HepG2 (cell line): ENCODE data around the gene NRL. TPM values are rescaled to one million over a fixed set of nuclear protein-coding genes. Genes with fewer than 3 reads are reported as not detected.

Experiments
- ATF7 ChIP-seq, 2 experiments: fragments of 450-650 bp in 1 of 2; sonication (generic) in 1 of 2; formaldehyde crosslinking in 1 of 2; IDR thresholded peaks; 2 replicates each; pipeline versions ENCODE4 v1.4.0 to v1.6.1; 2016 to 2020; ENCODE audit warnings: antibody characterized with exemption in 1 of 2, mild to moderate bottlenecking in 1 of 2, missing genetic modification reagents in 1 of 2
- CEBPB ChIP-seq: IDR thresholded peaks from 2 replicates; pipeline ENCODE4 v1.6.1; 2011; ENCODE audit warnings: low read depth, low read length, improper control_type of control experiment, borderline replicate concordance
- CREBL2 ChIP-seq: sonication (generic); formaldehyde crosslinking; IDR thresholded peaks from 2 replicates; pipeline ENCODE4 v1.8.1; 2023; ENCODE audit warnings: missing genetic modification reagents, mild to moderate bottlenecking, borderline replicate concordance
- KAT7 ChIP-seq: IDR thresholded peaks from 2 replicates; pipeline ENCODE4 v1.6.1; 2018; ENCODE audit warnings: borderline replicate concordance, missing compliant biosample characterization
- LRRFIP1 ChIP-seq: sonication (generic); formaldehyde crosslinking; conservative IDR thresholded peaks from 2 replicates; pipeline ENCODE4 v1.4.0; 2020; ENCODE audit warnings: missing genetic modification reagents
- RFXAP ChIP-seq: sonication (generic); formaldehyde crosslinking; IDR thresholded peaks from 2 replicates; pipeline ENCODE4 v1.4.0; 2020; ENCODE audit warnings: missing genetic modification reagents, borderline replicate concordance
- SATB2 ChIP-seq: sonication (generic); formaldehyde crosslinking; IDR thresholded peaks from 2 replicates; pipeline ENCODE4 v1.5.0; 2020; ENCODE audit warnings: missing genetic modification reagents
- TARDBP ChIP-seq: sonication (generic); formaldehyde crosslinking; IDR thresholded peaks from 2 replicates; pipeline ENCODE4 v1.8.0; 2022; ENCODE audit warnings: mild to moderate bottlenecking, missing genetic modification reagents
- ZBTB3 ChIP-seq: sonication (generic); formaldehyde crosslinking; IDR thresholded peaks from 2 replicates; pipeline ENCODE4 v1.4.0; 2020; ENCODE audit warnings: low read depth, mild to moderate bottlenecking, moderate library complexity, missing genetic modification reagents, borderline replicate concordance
- ZFAT ChIP-seq: sonication (generic); formaldehyde crosslinking; conservative IDR thresholded peaks from 2 replicates; pipeline ENCODE4 v1.8.1; 2023; ENCODE audit warnings: missing genetic modification reagents, inconsistent platforms
- ZMYM2 ChIP-seq: sonication (generic); formaldehyde crosslinking; IDR thresholded peaks from 2 replicates; pipeline ENCODE4 v1.8.0; 2022; ENCODE audit warnings: mild to moderate bottlenecking, missing genetic modification reagents
- ZNF20 ChIP-seq: sonication (generic); formaldehyde crosslinking; IDR thresholded peaks from 2 replicates; pipeline ENCODE4 v1.4.0; 2020; ENCODE audit warnings: mild to moderate bottlenecking, moderate library complexity, missing genetic modification reagents
- ZNF564 ChIP-seq: sonication (generic); formaldehyde crosslinking; IDR thresholded peaks from 2 replicates; pipeline ENCODE4 v1.8.1; 2023; ENCODE audit warnings: mild to moderate bottlenecking, missing genetic modification reagents
- ZNF678 ChIP-seq: sonication (generic); formaldehyde crosslinking; IDR thresholded peaks from 2 replicates; pipeline ENCODE4 v1.4.0; 2020; ENCODE audit warnings: mild to moderate bottlenecking, missing genetic modification reagents
- polyA plus RNA-seq, 8 experiments: library from polyadenylated mRNA; depleted of rRNA in 3 of 8; stranded (reverse) in 7 of 8; unstranded in 1 of 8; fragments of >200 nt; fragmentation: Illumina TruSeq in 4 of 8; extraction: Trizol in 4 of 8; gene quantifications; 2 replicates each; pipeline versions ENCODE4 v1.2.1 to v1.2.3, GENCODE V29; 2011 to 2016; ENCODE audit warnings: low read depth in 4 of 8, missing spikeins in 1 of 8, mixed read lengths in 1 of 8; ENCODE audit not compliant: insufficient read depth in 1 of 8
- total RNA-seq, 5 experiments: library from RNA; depleted of rRNA; stranded (reverse); fragments of >200 nt; fragmentation: Illumina TruSeq; extraction: Trizol; gene quantifications; 2 replicates each; pipeline ENCODE4 v1.2.3, GENCODE V29; 2016; ENCODE audit warnings: low read depth in 1 of 5
- TF ChIP-seq, protein P1 (sequence below): sonication (generic); formaldehyde crosslinking; IDR thresholded peaks from 2 replicates; pipeline ENCODE4 v1.5.0; 2020; ENCODE audit warnings: mild to moderate bottlenecking, missing genetic modification reagents
- TF ChIP-seq, protein P2 (sequence below): sonication (generic); formaldehyde crosslinking; conservative IDR thresholded peaks from 2 replicates; pipeline ENCODE4 v1.5.0; 2020; ENCODE audit warnings: missing genetic modification reagents
- TF ChIP-seq, protein P3 (sequence below): sonication (generic); formaldehyde crosslinking; IDR thresholded peaks from 2 replicates; pipeline ENCODE4 v1.5.0; 2020; ENCODE audit warnings: missing genetic modification reagents, mild to moderate bottlenecking, borderline replicate concordance
- TF ChIP-seq, protein P4 (sequence below): IDR thresholded peaks from 2 replicates; pipeline ENCODE4 v1.6.1; 2016; ENCODE audit warnings: missing compliant biosample characterization, missing genetic modification reagents, borderline replicate concordance

The NRL gene
- total and polyA plus RNA-seq, 2 of the 13 experiments (the other 11 are each of a cell fraction or from before 2014, with no cell fraction given): 2.5 to 4.7 TPM

DNA sequence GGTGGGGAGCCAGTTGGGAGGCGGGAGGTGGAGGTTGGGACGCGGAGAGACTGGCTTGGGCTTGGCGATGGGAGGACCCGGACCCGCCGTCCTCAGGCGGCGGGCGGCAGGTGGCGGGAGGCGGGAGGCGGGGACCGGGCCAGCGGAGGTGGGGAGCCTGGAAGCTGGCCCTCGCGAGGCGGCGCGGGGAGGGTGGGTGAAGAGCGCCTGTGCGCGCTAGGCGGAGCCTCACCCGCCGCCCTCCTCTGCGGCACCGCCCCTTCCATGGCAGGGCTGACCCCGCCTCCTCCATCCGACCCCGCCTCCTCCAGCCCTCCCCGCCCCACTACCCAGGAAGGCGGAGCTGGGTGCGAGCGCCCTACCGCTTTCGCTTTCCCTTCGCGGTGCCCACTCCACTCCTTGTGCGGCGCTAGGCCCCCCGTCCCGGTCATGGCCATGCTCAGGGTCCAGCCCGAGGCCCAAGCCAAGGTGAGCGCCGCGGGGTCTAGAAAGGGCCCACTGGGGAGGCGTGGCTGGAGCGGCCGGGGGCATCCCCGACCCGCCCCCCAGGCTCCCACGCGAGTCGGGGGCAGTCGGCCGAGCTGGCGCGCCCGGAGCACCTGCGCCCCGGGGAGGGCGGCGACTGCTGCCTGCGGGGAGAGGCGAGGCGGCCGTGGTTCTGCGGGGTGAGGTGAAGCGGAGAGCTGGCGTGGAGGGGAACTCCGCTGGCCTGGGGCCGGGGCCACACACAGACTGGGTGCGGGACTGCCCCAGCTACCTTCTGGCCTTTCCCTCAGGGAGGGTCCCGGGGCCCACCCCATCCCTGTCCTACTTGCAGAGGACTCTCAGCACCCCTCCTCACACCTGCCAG, 21.3 kb upstream of the NRL start, which contains the start of gene PSME1 (continued):
- TF ChIP-seq CEBPB (no peak), ZNF678 (CRISPR knock-in tag) (no peak; the same call in 1 of the 2 replicates), TARDBP (CRISPR knock-in tag) (peak; percentile 11; the same call in 1 of the 2 replicates), ZNF564 (CRISPR knock-in tag) (no peak), ATF7 (IDR thresholded peaks at IDR 0.05) (no peak), ATF7 (CRISPR knock-in tag; IDR thresholded peaks at IDR 0.05) (peak; percentile 63; the same call in 1 of the 2 replicates), ZNF20 (CRISPR knock-in tag) (no peak), ZFAT (0 out of 2 replicates have a peak, but pooled peaks have one; percentile 70), KAT7 (CRISPR knock-in tag) (peak; percentile 100), ZMYM2 (CRISPR knock-in tag) (no peak), CREBL2 (CRISPR knock-in tag) (peak; percentile 76; the same call in 1 of the 2 replicates), ZBTB3 (CRISPR knock-in tag) (peak; percentile 43; the same call in 1 of the 2 replicates), LRRFIP1 (CRISPR knock-in tag) (peak; percentile 14; the same call in 1 of the 2 replicates), RFXAP (peak; percentile 83; the same call in 1 of the 2 replicates), SATB2 (CRISPR knock-in tag) (no peak)
- TF ChIP-seq, protein P1, sequence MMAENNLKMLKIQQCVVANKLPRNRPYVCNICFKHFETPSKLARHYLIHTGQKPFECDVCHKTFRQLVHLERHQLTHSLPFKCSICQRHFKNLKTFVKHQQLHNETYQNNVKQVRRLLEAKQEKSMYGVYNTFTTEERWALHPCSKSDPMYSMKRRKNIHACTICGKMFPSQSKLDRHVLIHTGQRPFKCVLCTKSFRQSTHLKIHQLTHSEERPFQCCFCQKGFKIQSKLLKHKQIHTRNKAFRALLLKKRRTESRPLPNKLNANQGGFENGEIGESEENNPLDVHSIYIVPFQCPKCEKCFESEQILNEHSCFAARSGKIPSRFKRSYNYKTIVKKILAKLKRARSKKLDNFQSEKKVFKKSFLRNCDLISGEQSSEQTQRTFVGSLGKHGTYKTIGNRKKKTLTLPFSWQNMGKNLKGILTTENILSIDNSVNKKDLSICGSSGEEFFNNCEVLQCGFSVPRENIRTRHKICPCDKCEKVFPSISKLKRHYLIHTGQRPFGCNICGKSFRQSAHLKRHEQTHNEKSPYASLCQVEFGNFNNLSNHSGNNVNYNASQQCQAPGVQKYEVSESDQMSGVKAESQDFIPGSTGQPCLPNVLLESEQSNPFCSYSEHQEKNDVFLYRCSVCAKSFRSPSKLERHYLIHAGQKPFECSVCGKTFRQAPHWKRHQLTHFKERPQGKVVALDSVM: no peak
- TF ChIP-seq, protein P2, sequence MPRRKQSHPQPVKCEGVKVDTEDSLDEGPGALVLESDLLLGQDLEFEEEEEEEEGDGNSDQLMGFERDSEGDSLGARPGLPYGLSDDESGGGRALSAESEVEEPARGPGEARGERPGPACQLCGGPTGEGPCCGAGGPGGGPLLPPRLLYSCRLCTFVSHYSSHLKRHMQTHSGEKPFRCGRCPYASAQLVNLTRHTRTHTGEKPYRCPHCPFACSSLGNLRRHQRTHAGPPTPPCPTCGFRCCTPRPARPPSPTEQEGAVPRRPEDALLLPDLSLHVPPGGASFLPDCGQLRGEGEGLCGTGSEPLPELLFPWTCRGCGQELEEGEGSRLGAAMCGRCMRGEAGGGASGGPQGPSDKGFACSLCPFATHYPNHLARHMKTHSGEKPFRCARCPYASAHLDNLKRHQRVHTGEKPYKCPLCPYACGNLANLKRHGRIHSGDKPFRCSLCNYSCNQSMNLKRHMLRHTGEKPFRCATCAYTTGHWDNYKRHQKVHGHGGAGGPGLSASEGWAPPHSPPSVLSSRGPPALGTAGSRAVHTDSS (CRISPR knock-in tag): 0 out of 2 replicates have a peak, but pooled peaks have one; percentile 48
- TF ChIP-seq, protein P3, sequence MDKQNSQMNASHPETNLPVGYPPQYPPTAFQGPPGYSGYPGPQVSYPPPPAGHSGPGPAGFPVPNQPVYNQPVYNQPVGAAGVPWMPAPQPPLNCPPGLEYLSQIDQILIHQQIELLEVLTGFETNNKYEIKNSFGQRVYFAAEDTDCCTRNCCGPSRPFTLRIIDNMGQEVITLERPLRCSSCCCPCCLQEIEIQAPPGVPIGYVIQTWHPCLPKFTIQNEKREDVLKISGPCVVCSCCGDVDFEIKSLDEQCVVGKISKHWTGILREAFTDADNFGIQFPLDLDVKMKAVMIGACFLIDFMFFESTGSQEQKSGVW: no peak
- TF ChIP-seq, protein P4, sequence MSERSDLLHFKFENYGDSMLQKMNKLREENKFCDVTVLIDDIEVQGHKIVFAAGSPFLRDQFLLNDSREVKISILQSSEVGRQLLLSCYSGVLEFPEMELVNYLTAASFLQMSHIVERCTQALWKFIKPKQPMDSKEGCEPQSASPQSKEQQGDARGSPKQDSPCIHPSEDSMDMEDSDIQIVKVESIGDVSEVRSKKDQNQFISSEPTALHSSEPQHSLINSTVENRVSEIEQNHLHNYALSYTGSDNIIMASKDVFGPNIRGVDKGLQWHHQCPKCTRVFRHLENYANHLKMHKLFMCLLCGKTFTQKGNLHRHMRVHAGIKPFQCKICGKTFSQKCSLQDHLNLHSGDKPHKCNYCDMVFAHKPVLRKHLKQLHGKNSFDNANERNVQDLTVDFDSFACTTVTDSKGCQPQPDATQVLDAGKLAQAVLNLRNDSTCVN: peak; percentile 36; the same call in 1 of the 2 replicates
